ENCODE measurements around the gene RPN2. TPM values are rescaled to one million over a fixed set of nuclear protein-coding genes. Genes with fewer than 3 reads are reported as not detected.

Gene RPN2
- total RNA-seq, 4 donors from 2014 or later: 82.3 to 196 (median 105) TPM

GRCh38 chr20:37229357-37229756, 50.2 kb downstream of the RPN2 start:
- no peak overlapping the region for H3K4me3 ChIP-seq

DNA sequence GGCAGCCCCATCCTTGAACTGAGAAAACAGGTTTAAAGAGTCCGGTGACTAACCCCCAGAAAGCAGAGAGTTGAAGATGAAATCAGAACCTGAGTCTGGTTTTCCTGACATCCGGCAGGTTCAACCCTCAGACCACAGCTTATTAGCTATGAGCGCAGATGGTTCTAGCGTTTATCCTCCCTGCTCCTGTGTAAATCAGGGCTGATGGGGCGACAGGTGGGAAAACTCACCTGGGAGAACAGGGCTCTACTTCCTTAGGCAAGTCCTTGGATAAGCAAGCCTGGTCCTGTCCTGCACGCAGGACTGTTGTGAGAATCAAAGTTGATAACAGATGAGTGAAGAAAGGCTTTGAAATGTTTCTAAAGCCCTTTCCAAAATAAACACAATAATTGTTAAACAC, 51.1 kb downstream of the RPN2 start:
- Histone ChIP-seq H3K27ac (no peak overlapping the region), H3K4me1 (no peaks in the 10 kb centered on the region), H3K36me3 (peaks cover 0 to 72% (median 35%) of the 10 kb centered on the region in 4 donors), H3K9me3 (no peaks in the 10 kb centered on the region), H3K27me3 (no peaks in the 10 kb centered on the region), H3K4me3 (no peak overlapping the region)
- no peak for DNase-seq
- TF ChIP-seq POLR2AphosphoS5 (IDR thresholded peaks at IDR 0.05): no peak
- intact Hi-C loops (cut with DNase I; ENCODE audit: low total_unique reads) (no loop called here), in situ Hi-C loops (cut with MboI; ENCODE audit: low pct_ligation_motif_present in 1 of 4, low pct_unique_long_range_greater_than_20kb in 1 of 4, low sequenced_read_pairs in 3 of 4) (no loop called here)
- 95 to 100% methylated on average over 2 to 6 of the region's 6 CpGs for WGBS, 2 donors (ENCODE audit: low coverage in 1 of 2)

More at GRCh38 chr20:37229357-37229756, 50.2 kb downstream of the RPN2 start:
- Histone ChIP-seq H3K36me3 (peaks cover 0 to 72% (median 35%) of the 10 kb centered on the region in 4 donors), H3K27me3 (no peaks in the 10 kb centered on the region), H3K4me1 (no peaks in the 10 kb centered on the region), H3K27ac (no peak overlapping the region), H3K9me3 (no peaks in the 10 kb centered on the region)
- in situ Hi-C loops (cut with MboI; ENCODE audit: low pct_ligation_motif_present in 1 of 4, low pct_unique_long_range_greater_than_20kb in 1 of 4, low sequenced_read_pairs in 3 of 4) (no loop called here), intact Hi-C loops (cut with DNase I; ENCODE audit: low total_unique reads) (no loop called here)
- WGBS, 2 donors (ENCODE audit: low coverage in 1 of 2): 88 to 100% methylated on average over 1 to 4 of the region's 4 CpGs
- no peak for DNase-seq
- TF ChIP-seq POLR2A (IDR thresholded peaks at IDR 0.05) (no peak), CTCF (IDR thresholded peaks at IDR 0.05) (no peak), POLR2AphosphoS5 (IDR thresholded peaks at IDR 0.05) (no peak), EP300 (IDR thresholded peaks at IDR 0.05; ENCODE audit: low read depth) (no peak)

DNA sequence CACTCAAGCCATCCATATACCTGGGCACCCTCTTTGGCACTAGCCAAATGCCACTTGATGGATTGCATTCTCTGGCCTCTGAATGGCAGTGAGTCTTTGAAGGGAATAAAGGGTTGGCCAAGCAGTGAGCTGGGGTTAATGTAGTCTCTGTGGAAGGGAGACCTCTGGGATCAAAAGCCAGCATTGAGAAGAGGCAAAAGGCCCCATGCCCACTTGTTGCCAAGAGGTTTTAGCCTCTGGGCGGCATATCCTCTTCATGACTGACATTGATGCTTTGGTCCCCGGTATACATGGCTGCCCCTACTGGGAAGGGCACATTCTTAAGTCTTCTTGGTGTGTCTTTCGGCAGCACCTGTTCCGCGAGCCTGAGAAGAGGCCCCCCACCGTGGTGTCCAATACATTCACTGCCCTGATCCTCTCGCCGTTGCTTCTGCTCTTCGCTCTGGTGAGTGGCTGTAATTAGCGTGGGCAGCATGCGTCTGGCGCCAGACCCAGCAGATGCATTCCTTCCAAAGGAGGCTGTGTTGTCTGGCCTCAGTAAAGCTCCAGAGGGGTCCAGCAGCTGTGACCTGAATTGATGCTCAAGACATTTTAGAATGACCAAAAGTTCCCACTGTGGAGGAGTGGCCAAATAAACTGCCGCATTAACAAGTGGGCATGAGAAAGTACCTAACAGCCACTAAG, 53.0 kb downstream of the RPN2 start:
- Histone ChIP-seq H3K36me3 (peaks cover 0 to 79% (median 31%) of the 10 kb centered on the region in 4 donors), H3K27ac (no peak overlapping the region), H3K4me1 (no peaks in the 10 kb centered on the region), H3K4me3 (no peak overlapping the region), H3K9me3 (no peaks in the 10 kb centered on the region), H3K27me3 (no peaks in the 10 kb centered on the region)
- in situ Hi-C loops (cut with MboI; ENCODE audit: low pct_ligation_motif_present in 1 of 4, low pct_unique_long_range_greater_than_20kb in 1 of 4, low sequenced_read_pairs in 3 of 4): no loop called here
- 91 to 97% methylated on average over 7 to 13 of the region's 13 CpGs for WGBS, 2 donors (ENCODE audit: low coverage in 1 of 2)
- intact Hi-C loops (cut with DNase I; ENCODE audit: low total_unique reads): no loop called here
- no peak for DNase-seq
- TF ChIP-seq POLR2A (IDR thresholded peaks at IDR 0.05) (no peak), POLR2AphosphoS5 (IDR thresholded peaks at IDR 0.05) (no peak), EP300 (IDR thresholded peaks at IDR 0.05; ENCODE audit: low read depth) (no peak), CTCF (IDR thresholded peaks at IDR 0.05) (no peak)

DNA sequence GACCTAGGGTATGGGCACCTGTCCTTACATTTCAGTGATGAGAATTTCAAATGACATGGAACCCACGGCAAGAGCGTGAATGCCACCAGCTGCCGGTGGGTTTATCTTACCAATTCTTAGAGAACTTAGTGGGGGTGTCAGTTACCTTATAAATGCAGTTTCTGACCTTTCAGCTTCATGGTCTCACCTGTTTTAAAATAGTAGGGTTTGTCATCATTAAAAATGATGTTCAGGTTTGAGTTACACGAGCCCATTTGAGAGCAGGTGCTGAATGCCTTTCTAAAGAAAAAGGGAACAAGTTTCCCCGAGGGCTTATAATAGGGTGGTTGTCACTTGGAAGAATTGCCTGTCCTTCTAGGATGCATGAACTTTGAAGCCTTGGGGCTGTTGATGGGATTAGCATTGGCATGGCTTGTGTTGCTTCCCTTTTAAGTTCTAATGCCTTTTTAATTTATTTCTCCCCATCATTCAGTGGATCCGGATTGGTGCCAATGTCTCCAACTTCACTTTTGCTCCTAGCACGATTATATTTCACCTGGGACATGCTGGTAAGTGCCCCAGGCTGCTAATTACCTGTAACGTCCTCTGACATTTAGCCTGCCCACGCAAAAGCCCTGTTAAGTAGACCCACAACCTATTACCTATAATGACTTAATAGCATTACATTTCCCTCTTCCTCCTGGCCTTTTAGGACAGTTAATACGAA, 54.6 kb downstream of the RPN2 start:
- no peak overlapping the region for H3K4me3 ChIP-seq
- H3K36me3 ChIP-seq: peaks cover 0 to 83% (median 35%) of the 10 kb centered on the region in 4 donors
- no peak for DNase-seq
- no peaks in the 10 kb centered on the region for H3K27me3 ChIP-seq
- peaks cover 0 to 3% (median 1%) of the 10 kb centered on the region in 4 donors for H3K4me1 ChIP-seq
- intact Hi-C loops (cut with DNase I; ENCODE audit: low total_unique reads) (loop anchor here (1.0 kb wide), 1 partner anchor 10 kb away; no protein-coding TSS in a partner anchor), in situ Hi-C loops (cut with MboI; ENCODE audit: low pct_ligation_motif_present in 1 of 4, low pct_unique_long_range_greater_than_20kb in 1 of 4, low sequenced_read_pairs in 3 of 4) (no loop called here)
- 86 to 93% methylated on average over 9 to 10 of the region's 10 CpGs for WGBS, 2 donors (ENCODE audit: low coverage in 1 of 2)
- no peaks in the 10 kb centered on the region for H3K9me3 ChIP-seq
- TF ChIP-seq POLR2AphosphoS5 (IDR thresholded peaks at IDR 0.05): no peak
- TF ChIP-seq POLR2A (IDR thresholded peaks at IDR 0.05): no peak
- TF ChIP-seq EP300 (IDR thresholded peaks at IDR 0.05; ENCODE audit: low read depth): no peak
- TF ChIP-seq CTCF (IDR thresholded peaks at IDR 0.05): no peak
- no peak overlapping the region for H3K27ac ChIP-seq
